Endothelial cell (in vitro differentiated cells): Measurements from ENCODE around the gene RUSF1. TPM values are rescaled to one million over a fixed set of nuclear protein-coding genes. Genes with fewer than 3 reads are reported as not detected.

Experiments
- DNase-seq: peaks from one replicate; pipeline ENCODE4 v3.0.0; 2021; ENCODE audit warnings: low spot score
- H3K27ac Mint-ChIP-seq: one replicate; pipeline ENCODE4 v1.8.0; 2021; ENCODE audit warnings: mixed read lengths, inconsistent platforms; ENCODE audit not compliant: unreplicated experiment
- H3K27me3 Mint-ChIP-seq: one replicate; pipeline ENCODE4 v1.8.0; 2021; ENCODE audit warnings: mild to moderate bottlenecking, moderate library complexity, mixed read lengths, inconsistent platforms; ENCODE audit not compliant: unreplicated experiment
- H3K36me3 Mint-ChIP-seq: one replicate; pipeline ENCODE4 v1.8.0; 2021; ENCODE audit warnings: mild to moderate bottlenecking, low read depth, mixed read lengths, inconsistent platforms; ENCODE audit not compliant: unreplicated experiment
- H3K4me1 Mint-ChIP-seq: one replicate; pipeline ENCODE4 v1.8.0; 2021; ENCODE audit warnings: mild to moderate bottlenecking, mixed read lengths, inconsistent platforms; ENCODE audit not compliant: unreplicated experiment
- H3K4me3 Mint-ChIP-seq: one replicate; pipeline ENCODE4 v1.8.0; 2021; ENCODE audit warnings: mild to moderate bottlenecking, mixed read lengths, inconsistent platforms; ENCODE audit not compliant: unreplicated experiment
- H3K9me3 Mint-ChIP-seq: one replicate; pipeline ENCODE4 v1.8.0; 2021; ENCODE audit warnings: mixed read lengths, inconsistent platforms; ENCODE audit not compliant: unreplicated experiment
- total RNA-seq: library from RNA; stranded (reverse); fragmentation: NEBNext Ultra II Directional; extraction: Animal tissue kit (Norgen Biotek cat#: 25700); gene quantifications from one replicate; pipeline ENCODE4 v1.2.1, GENCODE V29; 2021; ENCODE audit not compliant: unreplicated experiment
- TF ChIP-seq, protein P1 (sequence below): fragments of 200-600 bp; sonication (generic); IDR thresholded peaks from one replicate; pipeline ENCODE4 v1.5.0; 2021; ENCODE audit warnings: antibody characterized with exemption; ENCODE audit not compliant: unreplicated experiment

Gene RUSF1
- total RNA-seq, 1 donor from 2014 or later: 54.2 TPM

DNA sequence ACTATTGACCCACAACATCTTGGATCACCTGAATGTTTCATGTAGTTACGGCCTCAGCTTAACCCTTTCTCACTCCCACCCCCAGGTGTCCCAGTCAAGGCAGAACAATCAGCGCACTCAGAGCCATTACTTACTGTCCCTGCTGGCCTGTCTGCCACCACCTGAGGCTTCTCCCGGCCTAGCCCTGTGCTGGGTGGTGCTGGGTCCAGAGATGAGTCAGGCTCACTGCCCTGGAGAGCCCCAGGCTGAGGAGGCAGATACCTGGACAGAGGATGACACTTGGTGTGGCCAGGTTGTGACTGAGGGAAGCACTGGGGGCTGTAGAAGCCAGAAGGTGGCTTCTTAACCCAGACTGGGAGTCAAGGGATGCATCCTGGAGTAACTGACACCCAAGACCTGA is 29.2 kb downstream of the RUSF1 start:
- no peak overlapping the region for H3K4me3 Mint-ChIP-seq
- DNase-seq: no peak
- TF ChIP-seq, protein P1, sequence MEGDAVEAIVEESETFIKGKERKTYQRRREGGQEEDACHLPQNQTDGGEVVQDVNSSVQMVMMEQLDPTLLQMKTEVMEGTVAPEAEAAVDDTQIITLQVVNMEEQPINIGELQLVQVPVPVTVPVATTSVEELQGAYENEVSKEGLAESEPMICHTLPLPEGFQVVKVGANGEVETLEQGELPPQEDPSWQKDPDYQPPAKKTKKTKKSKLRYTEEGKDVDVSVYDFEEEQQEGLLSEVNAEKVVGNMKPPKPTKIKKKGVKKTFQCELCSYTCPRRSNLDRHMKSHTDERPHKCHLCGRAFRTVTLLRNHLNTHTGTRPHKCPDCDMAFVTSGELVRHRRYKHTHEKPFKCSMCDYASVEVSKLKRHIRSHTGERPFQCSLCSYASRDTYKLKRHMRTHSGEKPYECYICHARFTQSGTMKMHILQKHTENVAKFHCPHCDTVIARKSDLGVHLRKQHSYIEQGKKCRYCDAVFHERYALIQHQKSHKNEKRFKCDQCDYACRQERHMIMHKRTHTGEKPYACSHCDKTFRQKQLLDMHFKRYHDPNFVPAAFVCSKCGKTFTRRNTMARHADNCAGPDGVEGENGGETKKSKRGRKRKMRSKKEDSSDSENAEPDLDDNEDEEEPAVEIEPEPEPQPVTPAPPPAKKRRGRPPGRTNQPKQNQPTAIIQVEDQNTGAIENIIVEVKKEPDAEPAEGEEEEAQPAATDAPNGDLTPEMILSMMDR: no peak
- H3K4me1 Mint-ChIP-seq: peaks cover 11% of the 10 kb centered on the region
- peaks cover 23% of the 10 kb centered on the region for H3K27me3 Mint-ChIP-seq
- no peaks in the 10 kb centered on the region for H3K9me3 Mint-ChIP-seq
- no peak overlapping the region for H3K27ac Mint-ChIP-seq
- peaks cover 12% of the 10 kb centered on the region for H3K36me3 Mint-ChIP-seq

DNA sequence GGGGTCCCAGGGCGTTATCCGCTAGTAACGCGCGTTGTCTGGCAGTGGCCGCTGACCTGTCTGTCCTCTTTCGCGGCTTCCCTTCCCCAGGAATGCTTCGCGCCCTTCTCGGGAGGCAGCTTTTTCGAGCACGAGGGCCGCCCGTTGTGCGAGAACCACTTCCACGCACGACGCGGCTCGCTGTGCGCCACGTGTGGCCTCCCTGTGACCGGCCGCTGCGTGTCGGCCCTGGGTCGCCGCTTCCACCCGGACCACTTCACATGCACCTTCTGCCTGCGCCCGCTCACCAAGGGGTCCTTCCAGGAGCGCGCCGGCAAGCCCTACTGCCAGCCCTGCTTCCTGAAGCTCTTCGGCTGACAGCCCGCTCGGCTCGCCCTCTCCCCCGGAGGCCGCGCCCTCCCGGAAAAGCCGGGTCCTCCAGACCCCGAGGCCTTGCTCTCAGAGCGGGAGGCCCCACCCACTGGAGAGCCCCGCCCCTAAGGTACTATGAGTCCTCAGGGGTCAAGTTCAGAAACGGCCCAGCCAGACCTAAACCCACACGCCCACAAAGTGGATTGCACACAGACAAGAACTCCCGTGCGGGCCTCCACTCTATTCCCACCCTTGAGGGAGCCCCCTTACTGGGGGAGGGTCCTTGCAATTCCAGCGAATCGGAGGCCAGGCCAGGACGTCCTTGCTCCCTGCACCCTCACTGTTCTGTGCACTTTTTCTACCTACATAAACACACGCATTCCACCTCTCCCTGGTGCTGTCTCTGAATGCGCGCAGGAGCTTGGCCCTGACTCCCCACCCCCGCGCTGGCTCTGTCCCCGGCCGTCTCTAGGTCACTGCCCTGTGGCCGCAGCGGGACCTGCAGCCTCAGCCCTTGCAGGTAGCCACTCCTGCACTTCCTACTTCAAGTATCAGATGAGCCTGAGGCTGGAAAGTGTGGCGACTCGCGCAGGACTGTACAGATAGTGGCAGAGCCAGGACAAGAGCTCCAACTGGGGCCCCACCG is 30.7 kb downstream of the RUSF1 start:
- Mint-ChIP-seq H3K4me1 (peaks cover 11% of the 10 kb centered on the region), H3K27ac (no peak overlapping the region), H3K4me3 (peak overlapping the region; percentile 63), H3K36me3 (peaks cover 20% of the 10 kb centered on the region), H3K9me3 (no peaks in the 10 kb centered on the region), H3K27me3 (peaks cover 16% of the 10 kb centered on the region)
- TF ChIP-seq, protein P1: no peak
- peak; percentile 72 for DNase-seq

DNA sequence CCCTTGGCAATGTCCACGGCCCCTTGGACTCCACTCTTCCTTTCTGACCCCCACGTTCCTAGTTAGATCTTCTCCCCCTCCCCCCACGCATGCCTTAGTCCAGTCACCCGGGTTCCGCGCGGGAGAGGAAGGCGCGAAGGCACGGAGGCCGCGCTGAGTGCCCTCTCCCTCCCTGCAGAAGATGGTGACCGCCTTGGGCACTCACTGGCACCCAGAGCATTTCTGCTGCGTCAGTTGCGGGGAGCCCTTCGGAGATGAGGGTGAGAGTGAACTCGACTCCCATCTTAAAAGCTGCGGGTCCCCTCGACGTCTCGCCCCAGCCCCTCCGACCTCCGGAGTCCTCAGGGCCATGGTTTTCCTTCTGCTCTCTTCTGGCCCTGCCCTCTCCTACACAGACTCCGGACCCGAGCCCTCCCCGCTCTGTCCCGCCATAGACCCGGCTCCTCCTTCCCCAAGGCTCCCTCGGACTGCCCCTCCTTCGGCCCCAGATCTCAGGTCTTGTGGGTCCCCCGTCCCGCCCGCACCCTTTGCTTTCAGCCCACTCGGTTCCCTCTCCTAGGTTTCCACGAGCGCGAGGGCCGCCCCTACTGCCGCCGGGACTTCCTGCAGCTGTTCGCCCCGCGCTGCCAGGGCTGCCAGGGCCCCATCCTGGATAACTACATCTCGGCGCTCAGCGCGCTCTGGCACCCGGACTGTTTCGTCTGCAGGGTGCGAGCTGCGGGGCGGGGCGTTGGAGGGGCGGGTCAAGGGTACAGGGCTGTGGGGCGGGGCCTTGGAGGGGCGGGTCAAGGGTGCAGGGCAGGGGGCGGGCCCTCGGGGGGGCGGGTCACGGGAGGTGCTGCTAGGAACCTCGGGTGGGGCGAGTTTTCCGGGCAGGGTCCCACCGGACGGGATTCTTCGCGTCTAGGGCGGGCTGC is 31.6 kb downstream of the RUSF1 start:
- peak; percentile 60 for DNase-seq
- Mint-ChIP-seq H3K27me3 (peaks cover 15% of the 10 kb centered on the region), H3K4me1 (peaks cover 11% of the 10 kb centered on the region)

DNA sequence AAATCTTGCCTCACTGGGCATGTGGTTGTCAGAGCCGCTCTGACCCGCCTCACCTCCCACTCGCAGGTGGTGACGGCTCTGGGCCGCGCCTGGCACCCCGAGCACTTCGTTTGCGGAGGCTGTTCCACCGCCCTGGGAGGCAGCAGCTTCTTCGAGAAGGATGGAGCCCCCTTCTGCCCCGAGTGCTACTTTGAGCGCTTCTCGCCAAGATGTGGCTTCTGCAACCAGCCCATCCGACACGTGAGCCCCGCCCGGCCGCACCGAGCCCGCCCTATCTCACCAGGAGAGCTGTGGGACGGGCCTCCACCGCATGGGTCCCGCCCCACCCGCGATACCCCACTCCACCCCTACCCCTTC is 32.3 kb downstream of the RUSF1 start:
- Mint-ChIP-seq H3K4me1 (peaks cover 16% of the 10 kb centered on the region), H3K4me3 (peak overlapping the region; percentile 82)
- DNase-seq: no peak

More for the DNA sequence above, 31.6 kb downstream of the RUSF1 start:
- no peak overlapping the region for H3K27ac Mint-ChIP-seq
- H3K4me3 Mint-ChIP-seq: peak overlapping the region; percentile 82
- no peaks in the 10 kb centered on the region for H3K9me3 Mint-ChIP-seq
- peaks cover 20% of the 10 kb centered on the region for H3K36me3 Mint-ChIP-seq
- TF ChIP-seq, protein P1: no peak

More for the DNA sequence above, 32.3 kb downstream of the RUSF1 start:
- Mint-ChIP-seq H3K9me3 (no peaks in the 10 kb centered on the region), H3K27ac (no peak overlapping the region), H3K36me3 (peaks cover 20% of the 10 kb centered on the region), H3K27me3 (peaks cover 19% of the 10 kb centered on the region)
- TF ChIP-seq, protein P1: no peak
